ENCODE measurements around the gene SETBP1.

DNA sequence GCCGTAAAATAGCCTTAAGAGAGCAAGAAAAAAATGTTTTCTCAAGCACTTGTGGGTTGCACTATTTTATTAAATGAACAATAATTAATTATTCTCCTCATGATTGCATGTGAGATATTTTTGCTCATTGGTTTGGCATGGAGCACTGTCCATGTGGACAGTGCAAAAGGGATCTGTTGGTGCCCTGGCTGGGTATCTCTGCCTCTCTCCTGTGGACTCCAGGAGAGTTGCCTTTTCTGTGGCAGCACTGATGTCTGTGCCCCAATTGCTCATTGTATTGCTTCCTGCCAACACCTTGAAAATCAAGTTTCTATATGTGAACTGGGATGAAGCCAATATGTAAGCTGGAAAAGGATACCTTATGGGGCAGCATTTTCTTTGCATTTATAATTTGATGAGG, 131.7 kb downstream of the SETBP1 start:
- TF ChIP-seq, protein P1, sequence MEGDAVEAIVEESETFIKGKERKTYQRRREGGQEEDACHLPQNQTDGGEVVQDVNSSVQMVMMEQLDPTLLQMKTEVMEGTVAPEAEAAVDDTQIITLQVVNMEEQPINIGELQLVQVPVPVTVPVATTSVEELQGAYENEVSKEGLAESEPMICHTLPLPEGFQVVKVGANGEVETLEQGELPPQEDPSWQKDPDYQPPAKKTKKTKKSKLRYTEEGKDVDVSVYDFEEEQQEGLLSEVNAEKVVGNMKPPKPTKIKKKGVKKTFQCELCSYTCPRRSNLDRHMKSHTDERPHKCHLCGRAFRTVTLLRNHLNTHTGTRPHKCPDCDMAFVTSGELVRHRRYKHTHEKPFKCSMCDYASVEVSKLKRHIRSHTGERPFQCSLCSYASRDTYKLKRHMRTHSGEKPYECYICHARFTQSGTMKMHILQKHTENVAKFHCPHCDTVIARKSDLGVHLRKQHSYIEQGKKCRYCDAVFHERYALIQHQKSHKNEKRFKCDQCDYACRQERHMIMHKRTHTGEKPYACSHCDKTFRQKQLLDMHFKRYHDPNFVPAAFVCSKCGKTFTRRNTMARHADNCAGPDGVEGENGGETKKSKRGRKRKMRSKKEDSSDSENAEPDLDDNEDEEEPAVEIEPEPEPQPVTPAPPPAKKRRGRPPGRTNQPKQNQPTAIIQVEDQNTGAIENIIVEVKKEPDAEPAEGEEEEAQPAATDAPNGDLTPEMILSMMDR (IDR thresholded peaks at IDR 0.05), result no peak
- TF ChIP-seq POLR2AphosphoS5 (IDR thresholded peaks at IDR 0.05), result no peak

Measured in stomach (tissue), 4 donors.